AG09309 (cell line): ENCODE measurements around the gene ARL3.
"Not testable (repeated sequence)": the region's sequence is repeated elsewhere in the genome, so short reads cannot be mapped to it uniquely, and the experiment has no call there.

Experiments used
- DNase-seq: peaks from one replicate; pipeline ENCODE4 v3.0.0-alpha.2; 2010; ENCODE audit warnings: low read depth
- H3K4me3 ChIP-seq: 2 replicates; pipeline ENCODE4 v1.5.1; 2011; ENCODE audit warnings: mild to moderate bottlenecking, low read depth, low read length, moderate library complexity; ENCODE audit not compliant: control insufficient read depth
- TF ChIP-seq, protein P1 (sequence below): IDR thresholded peaks from 2 replicates; pipeline ENCODE4 v1.5.1; 2011; ENCODE audit warnings: mild to moderate bottlenecking, low read depth, low read length, inconsistent platforms; ENCODE audit not compliant: insufficient read depth, control insufficient read depth; ENCODE audit errors: missing control alignments

The ARL3 gene, protein sequence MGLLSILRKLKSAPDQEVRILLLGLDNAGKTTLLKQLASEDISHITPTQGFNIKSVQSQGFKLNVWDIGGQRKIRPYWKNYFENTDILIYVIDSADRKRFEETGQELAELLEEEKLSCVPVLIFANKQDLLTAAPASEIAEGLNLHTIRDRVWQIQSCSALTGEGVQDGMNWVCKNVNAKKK

DNA sequence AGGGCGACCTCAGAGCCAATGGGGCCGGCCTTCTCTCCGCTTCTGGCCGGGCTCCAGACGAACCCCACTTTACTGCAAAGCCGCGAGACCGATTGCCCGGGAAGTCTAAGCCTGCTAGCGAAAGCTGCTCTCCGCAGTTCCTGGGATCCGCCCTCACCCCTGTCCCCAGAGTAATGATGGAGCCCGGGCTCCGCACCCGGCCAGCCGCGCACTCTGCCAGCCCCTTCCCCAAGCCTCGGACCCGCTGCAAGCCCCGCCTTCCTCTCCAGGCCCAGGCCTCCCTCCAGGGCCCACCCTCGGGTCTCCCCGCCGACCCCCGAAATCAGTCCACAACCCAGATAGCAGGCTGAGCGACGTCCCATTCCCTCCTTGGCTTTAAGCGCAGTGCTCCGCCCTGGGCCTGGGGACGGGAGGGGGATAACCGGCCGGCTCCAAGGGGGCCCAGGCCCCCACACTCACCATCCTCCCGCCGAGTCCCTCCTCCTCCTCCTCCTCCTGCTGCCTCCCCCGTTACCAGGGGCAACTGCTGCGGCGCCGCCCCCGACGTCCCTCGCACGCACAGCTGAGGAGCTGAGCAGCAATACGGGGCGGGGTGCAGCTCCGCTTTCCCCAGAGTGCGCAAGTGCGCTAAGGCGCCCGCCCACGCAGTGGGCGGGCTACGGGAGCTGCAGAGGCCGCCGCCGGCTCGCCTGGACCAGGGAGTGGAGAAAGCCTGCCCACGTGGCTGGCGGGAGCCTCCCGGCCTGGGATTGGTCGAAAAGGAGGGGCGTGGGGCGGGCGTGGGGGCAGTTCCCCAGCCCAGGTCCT is at the start of gene ARL3:
Gene ARL3 (minus strand): TSS at position 584 of the 807 bp plus-strand sequence. CDS start 122 bp downstream, at position 462.
- TF ChIP-seq, protein P1, sequence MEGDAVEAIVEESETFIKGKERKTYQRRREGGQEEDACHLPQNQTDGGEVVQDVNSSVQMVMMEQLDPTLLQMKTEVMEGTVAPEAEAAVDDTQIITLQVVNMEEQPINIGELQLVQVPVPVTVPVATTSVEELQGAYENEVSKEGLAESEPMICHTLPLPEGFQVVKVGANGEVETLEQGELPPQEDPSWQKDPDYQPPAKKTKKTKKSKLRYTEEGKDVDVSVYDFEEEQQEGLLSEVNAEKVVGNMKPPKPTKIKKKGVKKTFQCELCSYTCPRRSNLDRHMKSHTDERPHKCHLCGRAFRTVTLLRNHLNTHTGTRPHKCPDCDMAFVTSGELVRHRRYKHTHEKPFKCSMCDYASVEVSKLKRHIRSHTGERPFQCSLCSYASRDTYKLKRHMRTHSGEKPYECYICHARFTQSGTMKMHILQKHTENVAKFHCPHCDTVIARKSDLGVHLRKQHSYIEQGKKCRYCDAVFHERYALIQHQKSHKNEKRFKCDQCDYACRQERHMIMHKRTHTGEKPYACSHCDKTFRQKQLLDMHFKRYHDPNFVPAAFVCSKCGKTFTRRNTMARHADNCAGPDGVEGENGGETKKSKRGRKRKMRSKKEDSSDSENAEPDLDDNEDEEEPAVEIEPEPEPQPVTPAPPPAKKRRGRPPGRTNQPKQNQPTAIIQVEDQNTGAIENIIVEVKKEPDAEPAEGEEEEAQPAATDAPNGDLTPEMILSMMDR = peak; percentile 59
- DNase-seq = peak; percentile 89
- H3K4me3 ChIP-seq = peak within 1 kb of the TSS; percentile 99

DNA sequence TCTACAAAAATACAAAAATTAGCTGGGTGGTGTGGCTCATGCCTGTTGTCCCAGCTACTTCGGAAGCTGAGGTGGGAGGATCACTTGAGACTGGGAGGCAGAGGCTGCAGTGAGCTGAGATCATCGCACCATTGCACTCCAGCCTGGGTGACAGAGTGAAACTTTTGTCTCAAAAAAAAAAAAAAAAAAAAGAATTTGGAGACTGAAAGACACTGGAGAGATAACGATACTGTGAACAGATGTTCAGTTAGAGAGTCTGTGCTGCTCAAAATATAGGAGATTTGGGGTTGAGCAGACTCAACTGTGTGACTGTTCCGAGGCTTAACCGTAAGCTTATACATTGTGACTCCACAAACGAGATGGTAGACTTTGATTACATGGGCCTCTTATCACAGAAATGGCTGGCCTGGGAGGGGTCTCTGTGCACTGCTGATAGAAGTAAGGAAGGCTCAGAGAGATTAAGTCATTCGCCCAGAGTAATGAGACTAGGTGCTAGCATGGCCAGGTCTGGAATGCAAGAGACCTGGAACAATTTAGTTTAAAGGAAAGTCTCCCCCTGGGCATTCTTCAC is 48.9 kb upstream of the ARL3 start:
- TF ChIP-seq, protein P1 = no peak

DNA sequence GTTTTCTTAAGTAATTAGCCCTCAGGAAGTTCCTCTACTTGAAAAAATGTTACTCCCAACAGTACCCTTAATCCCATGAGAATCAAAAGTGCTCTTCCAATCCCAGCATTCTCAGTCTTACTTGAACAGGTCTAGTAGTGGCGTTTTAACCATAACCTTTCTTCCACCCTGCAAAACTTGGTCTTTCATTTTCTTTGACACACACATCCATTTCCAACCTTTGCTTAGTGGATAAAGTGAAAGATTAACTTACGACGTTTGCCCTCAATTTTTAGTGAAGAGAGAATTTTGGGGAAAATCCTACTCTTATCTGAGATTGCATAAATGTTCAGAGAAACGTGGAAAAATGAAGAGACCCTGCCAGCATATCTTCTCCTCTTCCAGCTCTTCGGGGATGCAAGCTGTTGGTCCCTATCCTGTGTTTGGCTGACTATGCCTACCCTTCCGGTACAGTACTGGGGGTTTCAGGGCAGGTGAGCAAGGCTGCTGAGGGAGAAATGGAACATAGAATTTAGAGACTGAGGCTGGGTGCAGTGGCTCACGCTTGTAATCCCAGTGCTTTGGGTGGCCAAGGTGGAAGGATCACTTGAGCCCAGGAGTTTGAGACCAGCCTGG is 48.3 kb upstream of the ARL3 start:
- TF ChIP-seq, protein P1 = no peak
- no peak for DNase-seq
- no peak overlapping the region for H3K4me3 ChIP-seq

More for the DNA sequence above, 48.9 kb upstream of the ARL3 start:
- no peak overlapping the region for H3K4me3 ChIP-seq
- no peak for DNase-seq

DNA sequence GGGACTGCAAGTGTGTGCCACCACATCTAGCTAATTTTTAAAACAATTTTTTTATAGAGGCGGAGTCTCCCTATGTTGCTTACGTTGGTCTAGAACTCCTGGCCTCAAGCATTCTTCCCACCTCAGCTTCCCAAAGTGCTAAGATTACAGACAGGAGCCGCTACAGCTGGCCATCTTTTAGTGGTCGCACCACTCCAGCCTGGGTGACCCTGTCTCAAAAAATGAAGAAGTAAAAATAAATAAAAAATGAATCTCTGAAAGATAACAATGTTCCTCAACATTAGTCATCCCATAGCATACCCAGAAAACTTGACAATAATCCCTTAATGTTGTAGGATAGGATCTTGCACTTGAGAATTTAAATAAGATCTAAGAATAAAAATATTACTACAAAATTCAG is 47.8 kb upstream of the ARL3 start:
- TF ChIP-seq, protein P1 = no peak

DNA sequence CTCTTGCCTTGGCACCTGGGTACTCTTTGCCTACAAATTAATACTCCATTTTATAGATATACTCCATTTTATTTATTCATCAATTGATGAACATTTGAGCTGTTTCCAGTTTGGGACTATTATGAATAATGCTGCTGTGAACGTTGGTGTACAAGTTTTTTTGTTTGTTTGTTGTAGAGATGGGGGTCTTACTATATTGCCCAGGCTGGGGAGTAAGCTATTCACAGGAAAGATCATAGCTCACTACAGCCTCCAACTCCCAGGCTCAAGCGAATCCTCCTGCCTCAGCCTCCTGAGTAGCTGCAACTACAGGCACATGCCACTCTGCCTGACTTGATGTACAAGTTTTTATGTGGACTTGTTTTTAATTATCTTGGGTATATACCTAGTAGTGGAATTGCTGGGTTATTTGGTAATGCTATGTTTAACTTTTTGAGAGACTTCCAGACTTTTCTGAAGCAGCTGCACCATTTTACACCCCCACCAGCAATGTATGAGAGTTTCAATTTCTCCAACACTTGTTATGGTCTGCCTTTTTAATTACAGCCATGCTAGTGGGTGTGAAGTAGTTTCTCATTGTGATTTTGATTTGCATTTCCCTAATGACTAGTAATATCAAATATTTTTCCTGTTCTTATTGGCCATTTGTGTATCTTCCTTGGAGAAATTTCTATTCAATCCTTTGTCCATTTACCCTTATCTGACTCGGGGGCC is 45.5 kb upstream of the ARL3 start:
- H3K4me3 ChIP-seq = no peak overlapping the region
- DNase-seq = no peak
- TF ChIP-seq, protein P1 = no peak

More for the DNA sequence above, 47.8 kb upstream of the ARL3 start:
- no peak for DNase-seq
- H3K4me3 ChIP-seq = no peak overlapping the region

DNA sequence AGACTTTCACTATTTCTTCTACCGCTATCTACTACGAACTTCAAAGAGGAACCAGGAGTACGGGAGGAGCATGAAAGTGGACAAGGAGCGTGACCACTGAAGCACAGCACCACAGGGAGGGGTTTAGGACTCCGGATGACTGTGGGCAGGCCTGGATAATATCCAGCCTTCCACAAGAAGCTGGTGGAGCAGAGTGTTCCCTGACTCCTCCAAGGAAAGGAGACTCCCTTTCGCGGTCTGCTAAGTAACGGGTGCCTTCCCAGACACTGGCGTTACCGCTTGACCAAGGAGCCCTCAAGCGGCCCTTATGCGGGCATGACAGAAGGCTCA is 44.7 kb upstream of the ARL3 start:
- DNase-seq = not testable (repeated sequence)

More for the DNA sequence above, 44.7 kb upstream of the ARL3 start:
- not testable (repeated sequence) for H3K4me3 ChIP-seq
